Panc1 (cell line): ENCODE measurements around the gene PSMB1. TPM values are rescaled to one million over a fixed set of nuclear protein-coding genes. Genes with fewer than 3 reads are reported as not detected.

Source experiments
- ATAC-seq: fragments of 200-7000 bp; cut with Tn5 transposase; 2 replicates; pipeline ENCODE4 v1.9.1; 2020; ENCODE audit warnings: mild to moderate bottlenecking, moderate library complexity
- Bru-seq: library from RNA; stranded (reverse); fragments of 400-500 nt; gene quantifications from one replicate; lab custom pipeline; 2021; lab: Mats Ljungman, UMichigan
- BruChase-seq, 2 experiments: library from RNA; stranded (reverse); fragments of 400-500 nt; gene quantifications; one replicate each; lab custom pipeline; 2021; lab: Mats Ljungman, UMichigan
- BruUV-seq: library from RNA; stranded (reverse); fragments of 400-500 nt; replicated peaks from 2 replicates; lab custom pipeline; 2021; lab: Mats Ljungman, UMichigan
- CTCF ChIA-PET: fragments of 300-600 bp; sonication (Branson Sonifier 250); formaldehyde crosslinking; loops from one replicate; lab custom pipeline; 2022; ENCODE audit warnings: antibody characterized with exemption; lab: Charles Lee
- POLR2A ChIA-PET: fragments of 300-600 bp; sonication (Branson Sonifier 250); formaldehyde crosslinking; loops from one replicate; lab custom pipeline; 2022; ENCODE audit warnings: antibody characterized with exemption; lab: Charles Lee
- DNase-seq: peaks from one replicate; pipeline ENCODE4 v3.0.0-alpha.2; 2010; ENCODE audit warnings: low read depth, low spot score
- H3K27ac ChIP-seq: 2 replicates; pipeline ENCODE4 v1.5.1; 2011; ENCODE audit warnings: mild to moderate bottlenecking, low read length, inconsistent platforms
- H3K27me3 ChIP-seq: fragments of 200-500 bp; sonication (Bioruptor generic); 2 replicates; pipeline ENCODE4 v1.6.0; 2014; ENCODE audit warnings: low read length, inconsistent platforms; ENCODE audit not compliant: control insufficient read depth, insufficient read depth
- H3K36me3 ChIP-seq: fragments of 200-500 bp; sonication (Bioruptor generic); 2 replicates; pipeline ENCODE4 v1.5.1; 2014; ENCODE audit warnings: inconsistent platforms, mild to moderate bottlenecking, low read length, moderate library complexity; ENCODE audit not compliant: control insufficient read depth, insufficient read depth
- H3K4me1 ChIP-seq: 2 replicates; pipeline ENCODE4 v1.5.1; 2011; ENCODE audit warnings: inconsistent platforms, mild to moderate bottlenecking, low read length, moderate library complexity; ENCODE audit not compliant: control insufficient read depth, insufficient read depth
- H3K4me3 ChIP-seq, 2 experiments: 2 replicates each; pipeline ENCODE4 v1.5.1; 2011 to 2012; ENCODE audit warnings: low read depth in 2 of 2, low read length in 2 of 2, mild to moderate bottlenecking in 2 of 2, inconsistent platforms in 1 of 2, moderate library complexity in 1 of 2
- H3K9me3 ChIP-seq: fragments of 200-500 bp; sonication (Bioruptor generic); 2 replicates; pipeline ENCODE4 v1.5.1; 2014; ENCODE audit warnings: low read depth, mild to moderate bottlenecking, inconsistent platforms, low read length, moderate library complexity; ENCODE audit not compliant: control insufficient read depth, insufficient read depth
- CTCF ChIP-seq: fragments of 450-650 bp; IDR thresholded peaks from 2 replicates; pipeline ENCODE4 v1.5.1; 2017; ENCODE audit warnings: mild to moderate bottlenecking
- POLR2AphosphoS5 ChIP-seq: IDR thresholded peaks from 2 replicates; pipeline ENCODE4 v1.6.1; 2012; ENCODE audit warnings: mild to moderate bottlenecking, low read depth, low read length, moderate library complexity
- REST ChIP-seq, 2 experiments: IDR thresholded peaks; 2 replicates each; pipeline ENCODE4 v1.6.1; 2011 to 2012; ENCODE audit warnings: low read depth in 2 of 2, control low read depth in 1 of 2, low read length in 1 of 2, mild to moderate bottlenecking in 1 of 2, moderate library complexity in 1 of 2; ENCODE audit not compliant: insufficient read depth in 1 of 2
- SIN3A ChIP-seq: IDR thresholded peaks from 2 replicates; pipeline ENCODE4 v1.6.1; 2012; ENCODE audit warnings: low read depth, mild to moderate bottlenecking, low read length, moderate library complexity, borderline replicate concordance; ENCODE audit not compliant: insufficient read depth
- TCF7L2 ChIP-seq: IDR thresholded peaks from 2 replicates; pipeline ENCODE4 v1.6.1; 2011; ENCODE audit warnings: mild to moderate bottlenecking, low read depth, low read length, inconsistent platforms
- in situ Hi-C: cut with HindIII; loops from 2 replicates; pipeline ENCODE4 v1.10.0; 2016; ENCODE audit warnings: low sequenced_read_pairs, low pct_unique_long_range_greater_than_20kb
- intact Hi-C: fragments of 100-400 bp; cut with micrococcal nuclease; formaldehyde crosslinking; loops from one replicate; pipeline ENCODE4 v1.10.0; 2022; ENCODE audit not compliant: unreplicated experiment
- long read RNA-seq: library from polyadenylated mRNA; unstranded; transcript quantifications from one replicate; pipeline ENCODE4 v2.0.0, GENCODE V29; 2021; ENCODE audit not compliant: unreplicated experiment
- polyA plus RNA-seq: library from polyadenylated mRNA; unstranded; fragments of >200 nt; gene quantifications from one replicate; pipeline ENCODE4 v1.2.1, GENCODE V29; 2012; ENCODE audit warnings: missing spikeins; ENCODE audit not compliant: insufficient read length
- total RNA-seq: library from RNA; stranded (reverse); gene quantifications from one replicate; pipeline ENCODE4 v1.2.1, GENCODE V29; 2021; ENCODE audit not compliant: unreplicated experiment

Gene PSMB1
- total RNA-seq (305 TPM), Bru-seq, nascent RNA (percentile 98 among the genes with signal in this experiment), BruChase-seq, experiment 1, labeled RNA remaining after a 2-hour chase (percentile 98 among the genes with signal in this experiment), BruChase-seq, experiment 2, labeled RNA remaining after a 6-hour chase (percentile 96 among the genes with signal in this experiment)
- 378 TPM for polyA plus RNA-seq
- long read RNA-seq, transcript PSMB1-201 (6 exons, 928 nt): major isoform, 324 of 523 reads
- long read RNA-seq, transcript PSMB1-202 (5 exons, 1,939 nt): minor isoform, 7 of 523 reads
- long read RNA-seq, partial matches to known transcripts: 143 of 523 reads
- long read RNA-seq, other reads (novel, unspliced or antisense): 49 of 523 reads

- Histone ChIP-seq H3K4me3 (peak within 1 kb of the TSS; percentile 84 to 99), H3K36me3 (peaks cover 16% of the 10 kb centered on the region), H3K4me1 (peaks cover 30% of the 10 kb centered on the region), H3K27ac (peak within 1 kb of the TSS; percentile 97), H3K9me3 (no peaks in the 10 kb centered on the region), H3K27me3 (no peaks in the 10 kb centered on the region)
- no TSS peak for BruUV-seq
- CTCF ChIA-PET: no interaction called here
- TF ChIP-seq CTCF: no peak
- peak; percentile 95; the same call in 1 of the 2 replicates for TF ChIP-seq SIN3A
- peak; percentile 88 for TF ChIP-seq TCF7L2
- TF ChIP-seq POLR2AphosphoS5: peak; percentile 98
- POLR2A ChIA-PET: interaction anchor here (0.5 to 0.7 kb wide), 3 partner anchors 115 to 358 kb away, joined by 3 to 4 read pairs (median 3); no protein-coding TSS in a partner anchor
- intact Hi-C loops (no loop called here), in situ Hi-C loops (no loop called here)
- peak; percentile 91 for ATAC-seq
- DNase-seq: peak; percentile 89
Measured at GRCh38 chr6:170552765-170553533, at the start of gene PSMB1. Gene PSMB1 (minus strand): TSS chr6:170553307. CDS start chr6:170553242, 65 bp downstream.

- POLR2A ChIA-PET: no interaction called here
- DNase-seq: no peak
- TF ChIP-seq CTCF (no peak), REST (IDR thresholded peaks at IDR 0.05; ENCODE audit: insufficient read depth in 1 of 2, low read depth in 2 of 2, low read length in 1 of 2) (no peak), SIN3A (no peak), TCF7L2 (no peak), POLR2AphosphoS5 (no peak)
- intact Hi-C loops: no loop called here
- no peak for ATAC-seq
- Histone ChIP-seq H3K4me1 (no peaks in the 10 kb centered on the region), H3K27ac (no peak overlapping the region), H3K9me3 (0 out of 2 replicates have a peak, but pooled peaks cover 4% of the 10 kb centered on the region), H3K27me3 (peaks cover 24% of the 10 kb centered on the region), H3K36me3 (no peaks in the 10 kb centered on the region), H3K4me3 (no peak overlapping the region)
- in situ Hi-C loops: no loop called here
- no TSS peak for BruUV-seq
- CTCF ChIA-PET: no interaction called here
Measured at GRCh38 chr6:170597278-170597677, 44.2 kb upstream of the PSMB1 start.
